HG02943 (cell line): Measurements from ENCODE around the gene LINC01488.

ENCODE experiments used
- ATAC-seq: cut with Tn5 transposase; IDR thresholded peaks from one replicate; pipeline ENCODE4 v1.9.1; 2021; ENCODE audit warnings: mild to moderate bottlenecking, low read depth, moderate library complexity; ENCODE audit not compliant: unreplicated experiment

Gene LINC01488

DNA sequence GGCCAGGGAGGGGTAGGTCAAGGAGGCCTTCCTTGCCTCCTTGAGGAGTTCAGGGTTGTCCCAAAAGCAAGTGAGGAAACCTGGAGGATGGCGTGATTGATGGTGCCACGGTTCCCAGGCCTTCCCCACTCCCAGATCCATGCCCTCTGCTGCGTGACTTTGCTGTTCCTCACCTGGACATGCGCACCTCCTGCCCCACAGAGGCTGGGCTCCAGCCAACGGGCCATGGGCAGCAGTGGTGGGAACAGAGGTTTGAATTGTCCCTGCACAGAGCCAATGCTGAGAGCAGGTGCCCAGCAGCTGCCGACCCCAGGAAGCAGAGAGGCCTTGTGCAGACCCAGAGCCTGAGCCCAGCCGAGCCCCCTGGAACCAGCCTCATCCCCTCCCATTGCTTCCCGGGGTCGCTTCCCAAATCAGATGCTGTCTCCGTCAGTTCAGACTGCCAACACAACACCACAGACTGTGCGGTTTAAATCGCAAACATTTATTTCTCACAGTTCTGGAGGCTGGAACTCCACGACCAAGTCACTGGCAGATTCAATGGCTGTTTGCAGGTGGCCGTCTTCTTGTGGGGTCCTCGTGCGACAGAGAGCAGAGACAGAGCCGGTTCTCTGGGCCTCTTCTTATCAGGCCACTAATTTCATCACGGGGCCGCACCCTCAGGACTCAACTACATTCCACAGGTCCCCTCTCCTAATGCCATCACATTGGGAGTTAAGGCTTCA lies 6.2 kb upstream of the LINC01488 start:
- ATAC-seq: no peak

GRCh38 chr11:69475866-69476471 lies 5.5 kb upstream of the LINC01488 start:
- ATAC-seq: no peak

- ATAC-seq: no peak
Observed at GRCh38 chr11:69476509-69476961, 4.9 kb upstream of the LINC01488 start.

DNA sequence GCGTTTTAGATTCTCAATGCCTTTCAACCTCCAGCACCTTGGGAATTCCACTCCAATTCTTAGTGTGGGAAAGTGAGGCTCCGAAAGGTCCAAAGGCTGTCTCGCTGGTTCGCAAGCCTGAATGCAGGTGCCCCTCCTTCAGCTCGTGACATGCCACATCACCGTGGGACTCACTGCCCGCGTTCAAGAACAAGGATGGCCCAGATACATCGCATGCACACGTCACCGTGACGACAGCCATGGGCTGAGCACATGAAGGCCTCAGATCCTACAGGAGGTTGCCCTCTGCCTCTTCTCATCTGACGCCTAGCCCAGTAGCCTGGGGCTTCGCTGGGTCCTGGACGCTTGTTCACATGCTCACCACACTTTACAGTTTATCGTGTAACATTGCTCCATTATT lies 4.4 kb upstream of the LINC01488 start:
- ATAC-seq: no peak

- no peak for ATAC-seq
Observed at GRCh38 chr11:69479591-69480271, 1.7 kb upstream of the LINC01488 start.

GRCh38 chr11:69480547-69481392 lies 693 bp upstream of the LINC01488 start:
- no peak for ATAC-seq

GRCh38 chr11:69482322-69482721 lies 859 bp downstream of the LINC01488 start:
- ATAC-seq: no peak

- ATAC-seq: no peak
Observed at GRCh38 chr11:69483170-69483569, 1.7 kb downstream of the LINC01488 start.

DNA sequence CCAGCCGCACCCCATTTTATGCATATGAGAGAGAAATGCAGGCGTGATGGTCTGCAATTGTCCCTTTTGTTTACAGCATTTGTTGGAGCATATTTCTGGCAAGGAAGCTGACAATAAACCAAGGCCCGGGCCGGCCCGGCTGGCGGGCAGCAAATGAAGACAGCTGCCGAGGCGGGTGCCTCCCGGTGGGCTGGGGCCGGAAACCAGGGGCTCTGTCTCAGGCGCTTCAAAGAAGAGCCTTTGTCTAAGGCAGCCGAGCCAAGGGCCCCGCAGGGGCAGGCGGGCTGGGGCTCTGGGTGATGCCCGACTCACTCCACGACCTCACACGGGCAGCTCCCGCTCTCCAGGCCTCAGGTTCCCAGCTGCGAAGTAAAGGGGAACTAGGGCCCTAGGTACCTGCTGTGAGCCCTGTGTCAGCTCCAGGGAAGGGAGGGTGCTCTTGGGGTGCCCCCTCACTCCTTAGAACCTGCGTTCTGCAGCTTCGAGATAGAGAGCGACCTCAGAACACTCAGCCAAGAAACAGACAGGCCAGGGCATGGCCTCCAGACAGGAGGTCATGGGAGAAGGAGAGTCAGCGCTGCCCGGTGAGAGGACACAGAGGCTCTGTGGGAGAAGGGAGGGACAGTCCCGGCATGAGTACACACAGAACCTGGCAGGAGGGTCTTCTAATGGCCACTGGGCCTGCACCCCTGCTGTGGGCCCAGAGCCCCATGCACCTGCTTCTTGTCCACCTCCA lies 2.4 kb downstream of the LINC01488 start:
- ATAC-seq: no peak

DNA sequence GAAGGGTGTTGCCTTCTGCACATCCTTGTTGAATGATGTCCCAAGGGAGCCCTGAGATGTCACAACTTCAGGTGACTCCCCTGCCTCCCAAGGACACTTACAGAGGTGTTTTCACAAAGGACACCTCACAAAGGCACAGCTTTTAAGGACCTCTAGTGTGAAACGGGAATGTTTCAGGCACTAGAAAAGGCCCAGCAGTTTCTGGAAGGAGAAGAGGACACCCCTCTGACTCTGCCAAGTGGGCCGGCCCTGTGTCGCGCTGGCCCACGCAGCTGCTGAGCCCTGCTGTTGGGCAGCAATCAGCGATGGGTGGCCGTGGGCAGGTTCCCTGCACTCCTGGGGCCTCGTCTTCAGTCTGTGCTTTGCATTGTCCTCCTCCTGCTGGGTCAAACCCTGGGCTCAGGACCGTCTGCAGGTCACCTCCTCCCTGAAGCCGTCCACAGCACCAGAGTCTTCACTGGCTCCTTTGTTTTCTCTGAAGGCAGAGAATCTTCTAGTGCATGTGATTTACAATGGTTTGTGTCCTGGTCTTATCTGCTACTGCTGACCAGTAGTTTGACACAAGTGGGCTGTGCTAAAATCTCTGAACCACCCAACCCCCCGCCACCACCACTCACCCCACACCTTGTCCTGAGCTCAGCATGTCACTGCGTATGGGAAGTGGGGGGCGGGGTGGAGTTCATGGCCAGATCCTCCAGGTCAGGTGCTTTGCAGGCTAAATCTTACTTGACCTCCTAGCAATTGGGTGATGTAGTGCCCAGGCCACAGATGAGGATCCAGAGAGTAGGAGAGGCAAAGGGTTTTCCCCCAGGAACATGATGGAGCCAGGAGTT lies 3.2 kb downstream of the LINC01488 start:
- ATAC-seq: no peak

DNA sequence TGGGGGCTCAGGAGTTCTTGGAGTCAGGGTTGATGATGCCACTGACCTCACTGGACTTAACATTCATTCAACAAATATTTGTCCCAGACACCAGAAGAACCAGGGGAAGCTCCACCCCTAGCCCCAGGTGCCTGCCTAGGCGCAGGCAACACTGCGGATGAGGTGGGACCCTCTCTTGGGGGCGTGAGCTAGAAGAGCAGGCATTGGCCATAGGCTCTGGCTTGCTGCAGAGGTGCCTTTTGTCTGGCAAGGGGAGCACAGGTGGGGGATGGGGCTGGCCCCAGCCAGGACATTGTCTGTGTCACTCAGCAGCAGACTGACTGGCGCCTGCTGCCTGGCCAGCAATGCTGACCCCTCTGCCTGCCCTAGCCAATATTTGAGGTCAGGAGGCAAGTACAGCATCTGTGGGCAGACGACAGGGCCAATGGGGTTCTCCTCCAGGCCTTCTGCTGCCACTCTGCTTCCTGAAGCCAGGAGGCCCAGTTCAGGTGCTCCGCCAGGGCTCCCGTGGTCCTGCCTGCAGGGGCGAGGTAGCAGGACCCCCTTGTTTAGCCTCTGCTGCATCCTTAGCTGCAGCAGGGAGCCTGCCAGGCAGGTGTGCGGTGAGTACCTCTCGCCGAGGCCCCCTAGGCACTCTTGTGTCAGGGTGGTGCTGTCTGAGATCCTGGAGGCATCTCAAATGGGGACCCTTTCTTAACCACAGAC lies 4.0 kb downstream of the LINC01488 start:
- ATAC-seq: no peak

- ATAC-seq: no peak
Observed at GRCh38 chr11:69486056-69486772, 4.8 kb downstream of the LINC01488 start.

DNA sequence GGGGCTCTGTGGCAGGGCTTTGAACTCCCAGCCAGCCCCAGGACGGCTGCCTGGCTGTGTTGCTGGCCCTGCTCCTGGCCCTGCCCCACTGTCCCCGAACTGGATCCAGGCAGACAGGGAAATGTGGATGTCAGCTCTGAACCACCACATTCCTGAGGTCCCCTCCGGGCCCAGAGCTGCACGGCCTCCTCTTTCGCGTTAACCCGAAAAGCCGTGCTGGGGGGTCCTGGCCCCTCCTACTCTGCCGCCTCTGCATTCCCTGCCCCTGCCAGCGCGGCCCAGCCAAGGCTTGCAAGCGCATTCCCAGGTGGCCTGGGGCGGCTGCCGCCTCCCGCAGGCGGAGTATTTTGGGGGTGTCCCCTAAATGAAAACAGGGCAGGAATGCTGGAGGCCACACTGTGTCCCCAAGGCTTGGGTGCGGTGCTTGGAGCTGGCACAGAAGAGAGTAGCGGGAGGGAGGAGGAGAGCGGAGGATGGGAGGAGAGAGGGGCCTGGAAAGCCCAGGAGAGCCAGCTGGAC lies 5.4 kb downstream of the LINC01488 start:
- ATAC-seq: no peak

DNA sequence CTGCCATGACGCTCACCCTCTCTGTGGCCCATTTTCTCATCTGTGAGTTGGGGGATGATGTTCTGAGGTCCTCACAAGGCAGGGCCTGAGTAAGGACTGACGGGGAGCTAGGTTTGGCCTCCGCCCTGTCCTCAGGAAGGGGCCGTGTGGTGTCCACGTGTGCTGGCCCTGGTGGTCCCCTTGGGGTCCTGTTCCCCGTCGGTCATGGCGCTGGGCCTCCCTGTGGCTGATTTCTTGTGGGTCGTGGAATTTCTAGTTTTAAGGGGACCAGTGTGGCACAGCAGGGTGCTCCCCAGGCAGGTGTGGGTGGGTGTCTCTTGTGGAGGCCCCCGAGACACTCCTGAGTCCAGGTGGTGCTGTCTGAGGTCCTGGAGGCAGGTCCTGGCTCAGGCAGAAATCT lies 5.9 kb downstream of the LINC01488 start:
- no peak for ATAC-seq

DNA sequence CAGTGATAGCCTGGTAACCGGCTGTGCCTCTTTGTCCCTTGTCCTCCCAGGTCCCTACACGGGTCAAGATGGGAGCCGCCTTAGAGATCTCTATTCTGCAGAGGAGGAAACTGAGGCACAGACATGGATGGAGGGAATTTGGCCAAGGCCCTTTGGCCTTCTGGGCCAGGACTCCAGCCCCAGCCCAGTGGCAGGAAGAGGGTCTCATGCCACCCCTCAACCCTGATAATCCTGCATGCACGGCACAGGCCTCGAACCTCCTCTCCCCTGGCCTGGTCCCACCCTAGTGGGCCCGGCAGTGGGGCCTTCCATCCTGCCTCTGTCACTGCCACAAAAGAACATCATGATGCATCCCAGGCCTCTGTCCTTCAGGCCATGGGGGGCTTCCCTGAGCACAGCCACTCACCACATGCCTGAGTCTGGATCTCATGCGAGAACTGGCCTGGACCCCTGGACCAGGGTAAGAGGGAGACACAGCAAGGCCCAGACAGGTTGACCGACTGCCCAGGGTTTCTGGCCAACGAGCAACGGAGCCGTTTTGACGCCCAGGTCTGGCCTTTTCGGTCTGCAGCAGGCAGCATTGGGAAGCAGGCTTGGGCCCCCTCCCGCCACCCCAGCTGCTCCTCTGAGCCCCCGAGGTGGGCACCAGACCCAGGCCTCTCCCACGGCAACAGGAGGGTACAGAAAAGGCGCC lies 6.5 kb downstream of the LINC01488 start:
- ATAC-seq: no peak

- ATAC-seq: no peak
Observed at GRCh38 chr11:69488543-69488940, 7.1 kb downstream of the LINC01488 start.

DNA sequence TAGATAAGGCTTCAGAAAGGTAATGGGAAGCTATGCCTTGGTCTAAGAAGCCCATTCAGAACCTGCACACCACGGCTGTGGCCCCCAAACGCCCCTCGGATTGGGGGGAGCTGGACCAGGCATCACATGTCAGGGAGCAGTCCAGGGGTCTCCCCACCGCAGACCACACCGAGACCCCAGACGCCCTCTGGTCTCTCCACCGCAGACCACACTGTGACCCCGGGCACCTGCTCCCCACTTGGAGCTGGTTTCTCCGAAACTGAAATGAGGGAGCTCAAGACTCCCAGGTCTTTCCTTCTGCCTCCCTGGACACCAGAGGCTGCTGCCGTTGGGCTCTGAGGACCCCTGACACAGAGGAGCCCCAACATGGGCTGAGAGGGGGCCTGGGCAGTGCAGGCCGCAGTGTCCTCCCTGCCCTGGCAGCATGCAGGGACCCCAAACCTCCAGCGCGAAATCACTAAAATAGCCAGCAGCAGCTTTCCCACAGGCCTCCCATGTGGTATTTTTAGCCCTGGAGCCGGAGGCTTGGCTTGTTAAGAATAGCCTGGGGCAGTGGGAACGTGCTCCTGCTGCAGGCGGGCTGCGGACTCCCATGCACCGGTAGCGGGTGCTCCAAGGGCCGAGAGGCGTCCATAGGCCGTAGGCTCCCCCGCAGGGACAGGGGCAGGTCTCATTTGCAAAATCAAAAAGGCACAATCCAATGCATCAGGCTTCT lies 7.7 kb downstream of the LINC01488 start:
- ATAC-seq: no peak
